ENCODE data around the gene IKBKG.
"Not testable (repeated sequence)": the region's sequence is repeated elsewhere in the genome, so short reads cannot be mapped to it uniquely, and the experiment has no call there.

The IKBKG gene

GRCh38 chrX:154598656-154599055 is 51.2 kb downstream of the IKBKG start:
- Histone ChIP-seq H3K9me3 (ENCODE audit: control insufficient read depth in 1 of 2, low read length in 2 of 2) (no peaks in the 10 kb centered on the region), H3K4me1 (ENCODE audit: control insufficient read depth in 1 of 2, insufficient read depth in 2 of 2, low read length in 2 of 2) (no peaks in the 10 kb centered on the region), H3K4me3 (ENCODE audit: low read depth in 1 of 2, low read length in 2 of 2) (no peak overlapping the region), H3K36me3 (ENCODE audit: control insufficient read depth in 1 of 2, insufficient read depth in 2 of 2, low read length in 2 of 2) (no peaks in the 10 kb centered on the region), H3K27ac (ENCODE audit: low read length) (no peak overlapping the region), H3K27me3 (ENCODE audit: low read depth, low read length) (no peaks in the 10 kb centered on the region)

DNA sequence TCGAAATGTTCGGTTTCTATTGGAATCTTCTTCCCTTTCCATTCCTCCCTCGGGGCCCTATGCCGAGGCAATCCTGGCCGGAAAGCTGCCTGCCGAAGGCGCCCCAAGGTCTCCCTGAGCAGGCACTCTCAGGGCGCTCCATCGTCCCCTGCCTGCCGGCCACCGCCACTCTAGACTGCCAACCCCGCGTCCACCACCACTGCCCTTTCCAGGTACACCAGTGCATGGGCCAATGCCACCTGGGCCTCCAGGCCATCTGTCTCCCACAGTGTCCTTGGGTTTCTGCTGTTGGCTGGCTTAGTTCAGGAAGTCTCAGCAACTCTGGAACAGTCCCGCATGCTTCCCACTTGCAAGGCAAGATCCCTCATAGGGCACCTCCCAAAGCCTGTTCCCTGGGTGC is 52.1 kb downstream of the IKBKG start:
- H3K27me3 ChIP-seq (ENCODE audit: low read depth, low read length): no peaks in the 10 kb centered on the region
- no peak overlapping the region for H3K4me3 ChIP-seq (ENCODE audit: low read depth in 1 of 2, low read length in 2 of 2)
- no peaks in the 10 kb centered on the region for H3K4me1 ChIP-seq (ENCODE audit: control insufficient read depth in 1 of 2, insufficient read depth in 2 of 2, low read length in 2 of 2)
- H3K27ac ChIP-seq (ENCODE audit: low read length): no peak overlapping the region
- H3K36me3 ChIP-seq (ENCODE audit: control insufficient read depth in 1 of 2, insufficient read depth in 2 of 2, low read length in 2 of 2): no peaks in the 10 kb centered on the region
- H3K9me3 ChIP-seq (ENCODE audit: control insufficient read depth in 1 of 2, low read length in 2 of 2): no peaks in the 10 kb centered on the region

DNA sequence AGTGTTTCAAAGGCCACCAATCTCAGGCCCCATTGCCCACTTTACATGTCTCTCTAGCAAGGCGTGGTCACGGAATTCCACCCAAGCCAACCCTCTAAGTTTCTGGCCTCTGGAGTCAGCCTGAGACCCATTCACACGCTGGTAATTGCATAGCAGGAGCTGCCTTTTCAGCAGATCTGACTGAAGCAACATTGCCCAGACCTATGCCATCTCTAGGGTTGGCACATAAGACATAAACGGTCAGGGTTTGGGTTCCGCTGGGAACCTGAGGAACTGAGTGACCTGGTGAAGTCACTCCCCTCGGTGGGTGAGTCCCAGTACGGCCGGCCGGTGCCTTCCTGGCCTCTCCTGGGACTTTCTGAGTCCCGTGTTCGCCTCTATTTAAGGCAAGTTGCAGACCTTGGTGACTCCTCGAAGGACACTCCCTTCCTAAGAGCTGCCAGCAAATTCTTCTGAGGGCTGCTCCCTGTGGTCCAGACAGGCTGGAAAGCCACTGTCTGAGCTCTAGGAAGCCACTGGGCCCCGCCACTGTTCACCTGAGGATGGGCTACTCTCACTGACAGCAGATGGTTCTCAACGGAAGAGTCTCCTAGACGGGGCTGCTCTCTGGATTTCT is 53.4 kb downstream of the IKBKG start:
- no peaks in the 10 kb centered on the region for H3K9me3 ChIP-seq (ENCODE audit: control insufficient read depth in 1 of 2, low read length in 2 of 2)
- no peak overlapping the region for H3K4me3 ChIP-seq (ENCODE audit: low read depth in 1 of 2, low read length in 2 of 2)
- H3K27me3 ChIP-seq (ENCODE audit: low read depth, low read length): no peaks in the 10 kb centered on the region
- H3K27ac ChIP-seq (ENCODE audit: low read length): no peak overlapping the region
- no peaks in the 10 kb centered on the region for H3K36me3 ChIP-seq (ENCODE audit: control insufficient read depth in 1 of 2, insufficient read depth in 2 of 2, low read length in 2 of 2)
- H3K4me1 ChIP-seq (ENCODE audit: control insufficient read depth in 1 of 2, insufficient read depth in 2 of 2, low read length in 2 of 2): no peaks in the 10 kb centered on the region

DNA sequence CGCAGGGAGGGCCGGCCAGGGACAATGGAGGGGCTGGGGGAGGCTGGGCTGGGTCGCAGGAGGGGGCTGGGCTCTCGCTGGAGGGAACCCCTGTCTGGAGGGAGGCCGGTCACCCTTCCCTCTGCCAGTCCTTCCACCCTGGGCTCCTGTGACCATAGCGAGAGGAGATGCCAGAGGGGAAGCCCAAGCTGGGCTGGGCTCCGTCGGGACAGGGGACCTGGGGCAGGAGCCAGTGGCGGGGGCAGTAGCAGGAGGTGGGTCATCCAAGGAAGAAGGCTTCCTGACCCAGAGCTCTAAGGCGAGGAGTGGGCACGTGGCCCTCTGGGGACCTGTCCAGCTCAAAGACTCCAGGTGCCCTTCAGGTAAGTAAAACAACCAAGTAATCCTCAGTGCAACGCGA is 54.8 kb downstream of the IKBKG start:
- no peaks in the 10 kb centered on the region for H3K9me3 ChIP-seq (ENCODE audit: control insufficient read depth in 1 of 2, low read length in 2 of 2)
- H3K27ac ChIP-seq (ENCODE audit: low read length): no peak overlapping the region
- H3K4me3 ChIP-seq (ENCODE audit: low read depth in 1 of 2, low read length in 2 of 2): no peak overlapping the region
- no peaks in the 10 kb centered on the region for H3K36me3 ChIP-seq (ENCODE audit: control insufficient read depth in 1 of 2, insufficient read depth in 2 of 2, low read length in 2 of 2)
- H3K27me3 ChIP-seq (ENCODE audit: low read depth, low read length): no peaks in the 10 kb centered on the region
- H3K4me1 ChIP-seq (ENCODE audit: control insufficient read depth in 1 of 2, insufficient read depth in 2 of 2, low read length in 2 of 2): no peaks in the 10 kb centered on the region

GRCh38 chrX:154602766-154603437 is 55.5 kb downstream of the IKBKG start:
- H3K36me3 ChIP-seq (ENCODE audit: control insufficient read depth in 1 of 2, insufficient read depth in 2 of 2, low read length in 2 of 2): no peaks in the 10 kb centered on the region
- H3K4me1 ChIP-seq (ENCODE audit: control insufficient read depth in 1 of 2, insufficient read depth in 2 of 2, low read length in 2 of 2): no peaks in the 10 kb centered on the region
- H3K27me3 ChIP-seq (ENCODE audit: low read depth, low read length): no peaks in the 10 kb centered on the region
- no peak overlapping the region for H3K4me3 ChIP-seq (ENCODE audit: low read depth in 1 of 2, low read length in 2 of 2)
- no peak overlapping the region for H3K27ac ChIP-seq (ENCODE audit: low read length)
- no peaks in the 10 kb centered on the region for H3K9me3 ChIP-seq (ENCODE audit: control insufficient read depth in 1 of 2, low read length in 2 of 2)

GRCh38 chrX:154603438-154604430 is 56.3 kb downstream of the IKBKG start:
- H3K27ac ChIP-seq (ENCODE audit: low read length): no peak overlapping the region

GRCh38 chrX:154605566-154605965 is 58.1 kb downstream of the IKBKG start:
- no peaks in the 10 kb centered on the region for H3K4me1 ChIP-seq (ENCODE audit: control insufficient read depth in 1 of 2, insufficient read depth in 2 of 2, low read length in 2 of 2)
- no peaks in the 10 kb centered on the region for H3K36me3 ChIP-seq (ENCODE audit: control insufficient read depth in 1 of 2, insufficient read depth in 2 of 2, low read length in 2 of 2)
- H3K27me3 ChIP-seq (ENCODE audit: low read depth, low read length): no peaks in the 10 kb centered on the region
- H3K27ac ChIP-seq (ENCODE audit: low read length): no peak overlapping the region
- H3K9me3 ChIP-seq (ENCODE audit: control insufficient read depth in 1 of 2, low read length in 2 of 2): no peaks in the 10 kb centered on the region
- H3K4me3 ChIP-seq (ENCODE audit: low read depth in 1 of 2, low read length in 2 of 2): no peak overlapping the region

More at GRCh38 chrX:154603438-154604430, 56.3 kb downstream of the IKBKG start:
- H3K4me3 ChIP-seq (ENCODE audit: low read depth in 1 of 2, low read length in 2 of 2): no peak overlapping the region
- no peaks in the 10 kb centered on the region for H3K9me3 ChIP-seq (ENCODE audit: control insufficient read depth in 1 of 2, low read length in 2 of 2)
- no peaks in the 10 kb centered on the region for H3K4me1 ChIP-seq (ENCODE audit: control insufficient read depth in 1 of 2, insufficient read depth in 2 of 2, low read length in 2 of 2)
- no peaks in the 10 kb centered on the region for H3K36me3 ChIP-seq (ENCODE audit: control insufficient read depth in 1 of 2, insufficient read depth in 2 of 2, low read length in 2 of 2)
- H3K27me3 ChIP-seq (ENCODE audit: low read depth, low read length): no peaks in the 10 kb centered on the region

GRCh38 chrX:154607370-154607769 is 60.0 kb downstream of the IKBKG start:
- Histone ChIP-seq H3K4me3 (ENCODE audit: low read depth in 1 of 2, low read length in 2 of 2) (no peak overlapping the region), H3K4me1 (ENCODE audit: control insufficient read depth in 1 of 2, insufficient read depth in 2 of 2, low read length in 2 of 2) (no peaks in the 10 kb centered on the region), H3K27ac (ENCODE audit: low read length) (no peak overlapping the region), H3K36me3 (ENCODE audit: control insufficient read depth in 1 of 2, insufficient read depth in 2 of 2, low read length in 2 of 2) (no peaks in the 10 kb centered on the region), H3K27me3 (ENCODE audit: low read depth, low read length) (no peaks in the 10 kb centered on the region), H3K9me3 (ENCODE audit: control insufficient read depth in 1 of 2, low read length in 2 of 2) (no peaks in the 10 kb centered on the region)

DNA sequence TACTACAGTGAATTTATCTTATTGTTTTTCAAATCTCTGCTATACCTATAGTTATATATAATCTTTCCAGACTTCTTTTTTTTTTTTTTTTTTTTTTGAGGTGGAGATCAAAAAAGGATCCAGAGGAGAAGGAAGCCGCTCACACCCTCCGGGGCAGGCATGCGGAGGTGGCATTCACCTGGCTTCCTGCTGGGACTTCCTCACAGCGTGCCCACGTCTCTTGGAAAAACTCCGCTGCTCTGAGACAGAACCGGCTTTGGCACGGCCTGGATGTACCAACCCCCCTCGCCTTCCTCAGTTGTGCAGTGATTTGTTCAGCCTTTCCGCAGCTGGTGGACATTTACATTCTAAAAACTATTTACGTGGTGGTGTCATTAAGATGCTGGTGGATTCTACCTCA is 60.6 kb downstream of the IKBKG start:
- not testable (repeated sequence) for H3K36me3 ChIP-seq (ENCODE audit: control insufficient read depth in 1 of 2, insufficient read depth in 2 of 2, low read length in 2 of 2); H3K9me3 ChIP-seq (ENCODE audit: control insufficient read depth in 1 of 2, low read length in 2 of 2); H3K4me3 ChIP-seq (ENCODE audit: low read depth in 1 of 2, low read length in 2 of 2); H3K27ac ChIP-seq (ENCODE audit: low read length); H3K27me3 ChIP-seq (ENCODE audit: low read depth, low read length); H3K4me1 ChIP-seq (ENCODE audit: control insufficient read depth in 1 of 2, insufficient read depth in 2 of 2, low read length in 2 of 2)

GRCh38 chrX:154608823-154609222 is 61.4 kb downstream of the IKBKG start:
- not testable (repeated sequence) for H3K27me3 ChIP-seq (ENCODE audit: low read depth, low read length); H3K27ac ChIP-seq (ENCODE audit: low read length); H3K4me1 ChIP-seq (ENCODE audit: control insufficient read depth in 1 of 2, insufficient read depth in 2 of 2, low read length in 2 of 2); H3K4me3 ChIP-seq (ENCODE audit: low read depth in 1 of 2, low read length in 2 of 2); H3K36me3 ChIP-seq (ENCODE audit: control insufficient read depth in 1 of 2, insufficient read depth in 2 of 2, low read length in 2 of 2); H3K9me3 ChIP-seq (ENCODE audit: control insufficient read depth in 1 of 2, low read length in 2 of 2)

DNA sequence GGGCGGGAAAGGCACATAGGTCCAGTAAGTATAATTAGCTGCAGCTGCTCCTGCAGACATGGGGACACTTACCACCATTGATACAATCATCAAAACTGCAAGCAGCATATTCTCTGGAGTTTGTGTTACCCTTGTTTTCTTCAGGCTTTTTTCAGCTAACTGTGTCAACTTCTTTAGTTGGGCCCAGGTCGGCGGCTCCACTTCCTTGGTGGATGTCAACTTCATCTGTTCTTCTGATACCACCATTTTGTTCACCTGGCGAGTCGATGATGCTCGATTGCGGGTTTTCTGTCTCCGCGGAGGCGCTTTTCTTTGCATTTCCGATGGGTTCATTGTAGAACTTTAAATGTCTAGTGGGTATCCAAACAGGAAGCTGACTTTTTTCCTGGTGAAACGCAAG is 63.7 kb downstream of the IKBKG start:
- H3K27me3 ChIP-seq (ENCODE audit: low read depth, low read length); H3K36me3 ChIP-seq (ENCODE audit: control insufficient read depth in 1 of 2, insufficient read depth in 2 of 2, low read length in 2 of 2); H3K9me3 ChIP-seq (ENCODE audit: control insufficient read depth in 1 of 2, low read length in 2 of 2); H3K4me3 ChIP-seq (ENCODE audit: low read depth in 1 of 2, low read length in 2 of 2); H3K4me1 ChIP-seq (ENCODE audit: control insufficient read depth in 1 of 2, insufficient read depth in 2 of 2, low read length in 2 of 2); H3K27ac ChIP-seq (ENCODE audit: low read length): not testable (repeated sequence)
